ENCODE data around the gene IFNA6.
A peak's percentile ranks its signal among the peaks of the same experiment; 100 is the strongest.

The IFNA6 gene

DNA sequence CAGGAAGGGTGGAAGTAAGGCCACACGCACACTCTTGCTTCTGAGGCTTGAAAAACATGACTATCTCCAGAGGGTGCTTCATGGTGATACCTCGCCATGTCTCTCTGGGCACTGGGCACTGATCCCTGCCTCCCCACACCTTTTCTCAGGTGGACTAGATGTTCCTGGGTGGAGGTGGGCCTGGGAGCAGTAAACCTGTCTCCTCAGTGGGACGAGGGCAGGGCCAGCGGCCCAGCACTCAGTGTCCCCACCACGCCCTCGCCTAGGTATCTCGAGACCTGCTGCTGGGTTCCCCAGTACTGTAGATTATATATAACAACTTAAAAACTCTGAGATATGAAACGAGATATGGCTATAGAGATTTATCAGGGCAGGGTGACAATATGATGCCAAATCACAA is 11.6 kb upstream of the IFNA6 start:
- no peak overlapping the region for H3K9ac ChIP-seq (ENCODE audit: low read length)
- no peak overlapping the region for H3K4me3 ChIP-seq (ENCODE audit: low read depth in 1 of 2, low read length in 2 of 2)
- H3K27me3 ChIP-seq (ENCODE audit: control insufficient read depth in 1 of 2, insufficient read depth in 2 of 2, low read length in 2 of 2), result no peaks in the 10 kb centered on the region
- no peaks in the 10 kb centered on the region for H3K9me3 ChIP-seq (ENCODE audit: low read length)
- H3K27ac ChIP-seq (ENCODE audit: low read depth, low read length), result no peak overlapping the region
- H3K4me1 ChIP-seq (ENCODE audit: insufficient read depth, low read length), result no peaks in the 10 kb centered on the region
- H3K36me3 ChIP-seq (ENCODE audit: insufficient read depth, low read length), result no peaks in the 10 kb centered on the region

DNA sequence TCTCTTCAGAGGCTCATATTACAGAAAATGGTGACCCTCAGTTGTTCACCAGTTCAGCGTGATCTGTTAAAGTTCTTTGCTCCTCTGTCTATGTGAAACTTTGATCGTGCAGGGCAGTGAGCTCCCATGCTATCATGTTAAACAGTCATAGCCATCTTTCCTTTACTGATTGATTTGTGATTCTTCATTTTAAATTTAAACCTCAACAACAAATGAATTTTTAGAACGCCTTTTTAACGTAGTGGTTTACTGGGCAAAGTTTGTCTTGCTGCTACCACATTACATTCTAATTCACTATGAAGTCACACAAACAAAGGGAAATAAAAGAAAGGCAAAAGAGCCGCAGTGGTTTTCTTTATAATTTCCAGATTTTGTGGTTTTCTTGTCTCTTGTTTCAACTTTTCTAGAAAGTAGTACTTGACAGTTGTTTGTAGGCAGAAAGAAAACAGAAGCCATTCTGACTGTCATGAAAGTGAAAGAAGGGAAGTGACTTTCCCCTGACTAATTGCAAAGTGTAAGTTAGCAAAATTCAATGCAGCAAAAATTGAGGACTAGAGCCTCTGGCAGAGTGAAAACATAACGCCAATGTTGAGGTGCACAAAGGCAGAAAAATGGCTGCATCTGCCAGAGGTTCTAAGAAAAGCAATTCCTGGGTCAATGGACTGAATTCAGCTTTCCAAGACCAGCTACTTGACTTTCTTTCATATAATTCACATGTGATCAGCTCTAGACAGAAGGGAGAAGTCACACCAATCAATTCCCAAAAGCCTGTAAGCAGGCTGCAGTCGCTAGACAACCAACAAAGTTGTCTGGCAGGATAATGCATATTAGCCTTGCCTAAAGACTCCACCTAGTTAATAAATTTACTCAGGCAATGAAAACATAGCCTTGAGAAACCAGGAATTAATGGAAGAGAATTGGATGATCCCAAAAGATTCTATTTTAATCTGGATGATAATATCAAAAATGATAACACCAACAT is 7.1 kb upstream of the IFNA6 start:
- Histone ChIP-seq H3K9ac (ENCODE audit: low read length) (no peak overlapping the region), H3K27ac (ENCODE audit: low read depth, low read length) (no peak overlapping the region), H3K4me1 (ENCODE audit: insufficient read depth, low read length) (no peaks in the 10 kb centered on the region), H3K4me3 (ENCODE audit: low read depth in 1 of 2, low read length in 2 of 2) (no peak overlapping the region), H3K9me3 (ENCODE audit: low read length) (no peaks in the 10 kb centered on the region), H3K27me3 (ENCODE audit: control insufficient read depth in 1 of 2, insufficient read depth in 2 of 2, low read length in 2 of 2) (no peaks in the 10 kb centered on the region), H3K36me3 (ENCODE audit: insufficient read depth, low read length) (no peaks in the 10 kb centered on the region)

DNA sequence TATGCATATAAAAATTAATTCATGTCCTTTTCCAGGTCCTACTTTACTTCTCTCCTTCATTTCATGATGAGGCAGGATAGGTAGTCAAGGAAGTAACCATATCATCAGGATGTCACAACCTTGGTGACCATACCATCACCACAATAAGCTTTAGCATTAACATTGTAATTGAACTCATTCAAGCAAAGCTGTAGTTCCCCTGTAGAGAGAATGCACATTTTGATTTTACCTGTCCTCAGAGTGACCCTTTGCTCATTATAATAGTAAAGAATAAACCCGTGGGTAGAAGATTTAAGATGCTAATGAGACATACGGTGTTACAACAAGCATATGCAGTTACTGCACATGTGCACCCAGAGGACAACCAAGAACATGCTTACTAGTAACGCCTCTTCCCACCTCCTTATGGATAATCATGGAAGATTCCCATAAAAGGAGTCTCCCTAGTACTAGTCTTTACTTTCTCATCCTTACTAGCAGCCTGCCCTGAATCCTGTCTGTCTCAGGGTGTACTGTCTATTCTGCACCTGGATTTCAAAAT is 2.2 kb downstream of the IFNA6 start:
- H3K4me1 ChIP-seq (ENCODE audit: insufficient read depth, low read length), result no peaks in the 10 kb centered on the region
- no peak overlapping the region for H3K9ac ChIP-seq (ENCODE audit: low read length)
- H3K27me3 ChIP-seq (ENCODE audit: control insufficient read depth in 1 of 2, insufficient read depth in 2 of 2, low read length in 2 of 2), result no peaks in the 10 kb centered on the region
- H3K36me3 ChIP-seq (ENCODE audit: insufficient read depth, low read length), result no peaks in the 10 kb centered on the region
- H3K9me3 ChIP-seq (ENCODE audit: low read length), result no peaks in the 10 kb centered on the region
- no peak overlapping the region for H3K27ac ChIP-seq (ENCODE audit: low read depth, low read length)
- H3K4me3 ChIP-seq (ENCODE audit: low read depth in 1 of 2, low read length in 2 of 2), result no peak overlapping the region

DNA sequence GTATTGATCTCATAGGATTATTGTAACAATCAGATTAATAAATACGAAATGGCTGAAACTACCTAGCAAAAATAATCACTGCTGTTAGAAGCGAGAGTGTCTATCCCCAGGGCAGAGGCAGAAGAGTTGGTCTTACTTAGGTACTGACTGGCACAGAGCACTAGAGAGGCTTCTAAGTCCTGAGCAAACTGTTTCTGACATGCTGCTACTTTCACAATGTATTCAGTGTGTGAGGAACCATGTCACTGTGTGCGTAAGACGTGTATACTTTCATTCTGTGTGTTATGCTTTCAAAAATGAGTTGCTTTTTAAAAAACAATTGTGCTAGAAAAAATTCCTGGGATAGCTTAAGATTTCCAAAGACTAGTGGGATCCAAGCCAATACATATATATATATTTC is 10.0 kb downstream of the IFNA6 start:
- Histone ChIP-seq H3K4me3 (ENCODE audit: low read depth in 1 of 2, low read length in 2 of 2) (no peak overlapping the region), H3K27ac (ENCODE audit: low read depth, low read length) (no peak overlapping the region), H3K36me3 (ENCODE audit: insufficient read depth, low read length) (no peaks in the 10 kb centered on the region), H3K27me3 (ENCODE audit: control insufficient read depth in 1 of 2, insufficient read depth in 2 of 2, low read length in 2 of 2) (no peaks in the 10 kb centered on the region), H3K9me3 (ENCODE audit: low read length) (no peaks in the 10 kb centered on the region), H3K9ac (ENCODE audit: low read length) (no peak overlapping the region), H3K4me1 (ENCODE audit: insufficient read depth, low read length) (no peaks in the 10 kb centered on the region)

DNA sequence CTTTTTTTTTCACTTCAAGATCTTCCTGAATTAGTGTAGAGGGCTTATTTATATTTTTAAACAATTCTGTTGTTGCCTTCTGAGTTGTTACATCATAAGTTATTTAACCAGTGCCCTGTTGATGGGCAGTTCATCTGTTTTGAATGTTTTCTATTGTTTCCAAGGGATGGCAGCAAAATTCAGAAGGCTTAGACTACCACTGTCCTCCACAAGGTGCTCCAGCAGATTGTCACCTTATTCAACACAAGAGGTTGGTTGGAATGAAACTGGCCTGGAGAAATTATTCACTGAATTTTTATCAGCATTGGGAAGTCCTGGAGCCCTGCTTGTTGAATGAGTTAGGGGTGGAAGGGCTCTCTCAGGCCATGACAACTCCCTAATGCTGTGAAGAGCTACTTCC is 14.2 kb downstream of the IFNA6 start:
- no peaks in the 10 kb centered on the region for H3K27me3 ChIP-seq (ENCODE audit: control insufficient read depth in 1 of 2, insufficient read depth in 2 of 2, low read length in 2 of 2)
- peaks cover 8% of the 10 kb centered on the region for H3K36me3 ChIP-seq (ENCODE audit: insufficient read depth, low read length)
- H3K4me1 ChIP-seq (ENCODE audit: insufficient read depth, low read length), result peaks cover 29% of the 10 kb centered on the region
- H3K9ac ChIP-seq (ENCODE audit: low read length), result no peak overlapping the region
- no peaks in the 10 kb centered on the region for H3K9me3 ChIP-seq (ENCODE audit: low read length)
- H3K27ac ChIP-seq (ENCODE audit: low read depth, low read length), result no peak overlapping the region
- no peak overlapping the region for H3K4me3 ChIP-seq (ENCODE audit: low read depth in 1 of 2, low read length in 2 of 2)

DNA sequence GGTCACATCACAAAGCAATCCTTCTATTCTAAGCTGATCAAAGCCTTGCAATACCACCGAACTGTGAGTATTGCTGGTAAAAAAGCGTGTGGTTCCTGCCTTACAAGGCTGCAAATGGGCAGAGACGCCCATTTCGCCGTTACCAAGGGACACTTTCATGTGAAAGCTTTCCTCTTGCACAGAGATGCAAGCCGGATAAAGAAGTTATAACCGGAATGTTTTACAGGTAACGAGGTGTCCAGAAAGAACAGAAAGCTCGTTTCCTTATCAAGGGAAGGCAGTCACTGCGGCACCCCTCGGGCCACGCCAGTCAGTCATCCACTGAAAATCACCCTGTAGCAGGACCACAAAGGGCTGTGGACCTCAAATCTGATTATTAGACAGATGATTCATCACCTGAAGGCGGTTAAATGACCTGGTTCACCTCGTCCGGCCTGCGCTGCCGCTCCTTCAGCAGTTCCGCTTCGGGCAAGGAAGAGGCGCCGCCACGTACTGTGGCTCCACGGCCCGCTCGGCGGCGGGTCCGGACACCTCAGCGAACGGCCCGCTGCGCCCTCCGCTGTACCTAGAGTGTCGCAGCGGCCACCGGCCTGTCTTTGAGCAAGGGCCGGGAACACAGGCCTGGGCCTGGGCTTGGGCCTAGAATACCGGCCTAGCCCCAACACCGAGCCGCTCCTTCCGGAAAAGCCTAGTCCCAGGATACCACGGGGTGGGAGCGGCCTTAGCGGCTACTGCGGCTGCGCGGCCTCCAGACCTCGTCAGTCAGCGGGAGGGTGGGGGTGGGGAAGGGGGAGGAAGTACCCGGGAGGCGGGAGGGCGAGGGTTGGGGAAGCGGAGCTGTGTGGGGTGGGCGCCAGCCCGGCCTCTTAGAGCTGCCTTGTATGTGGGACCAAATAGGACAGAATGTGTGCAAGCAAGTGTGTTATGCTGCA is 15.7 kb downstream of the IFNA6 start, which contains the start of gene KLHL9:
Gene KLHL9, minus strand, starts transcription at position 704 of the 932 bp plus-strand sequence. Its CDS starts 545 bp downstream, at position 159.
- Histone ChIP-seq H3K9me3 (ENCODE audit: low read length) (no peaks in the 10 kb centered on the region), H3K27me3 (ENCODE audit: control insufficient read depth in 1 of 2, insufficient read depth in 2 of 2, low read length in 2 of 2) (no peaks in the 10 kb centered on the region), H3K9ac (ENCODE audit: low read length) (peak within 1 kb of the TSS; percentile 87), H3K4me3 (ENCODE audit: low read depth in 1 of 2, low read length in 2 of 2) (peak within 1 kb of the TSS; percentile 84 to 97), H3K27ac (ENCODE audit: low read depth, low read length) (peak within 1 kb of the TSS; percentile 93), H3K36me3 (ENCODE audit: insufficient read depth, low read length) (peaks cover 13% of the 10 kb centered on the region), H3K4me1 (ENCODE audit: insufficient read depth, low read length) (peaks cover 42% of the 10 kb centered on the region)

DNA sequence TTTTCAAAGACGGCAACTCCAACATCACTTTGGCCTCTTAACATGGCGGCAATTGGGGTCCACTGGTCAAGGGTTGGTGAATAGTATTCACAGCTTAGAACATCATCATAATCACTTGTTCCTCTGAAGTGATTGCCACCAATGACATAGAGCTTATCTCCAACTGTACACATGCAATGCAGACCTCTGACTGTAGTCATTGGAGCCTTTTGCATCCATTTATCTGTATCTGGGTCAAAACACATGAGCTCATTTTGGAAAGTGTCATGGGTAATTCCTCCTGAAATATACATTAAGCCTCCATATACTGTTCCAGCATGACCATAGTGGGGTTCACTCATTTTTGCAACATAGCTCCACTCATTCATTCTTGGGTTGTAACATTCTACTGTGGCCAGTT is 17.5 kb downstream of the IFNA6 start:
- H3K4me3 ChIP-seq (ENCODE audit: low read depth in 1 of 2, low read length in 2 of 2), result peak overlapping the region in 1 of 2 donors; percentile 84
- no peak overlapping the region for H3K27ac ChIP-seq (ENCODE audit: low read depth, low read length)
- no peaks in the 10 kb centered on the region for H3K27me3 ChIP-seq (ENCODE audit: control insufficient read depth in 1 of 2, insufficient read depth in 2 of 2, low read length in 2 of 2)
- H3K36me3 ChIP-seq (ENCODE audit: insufficient read depth, low read length), result peaks cover 19% of the 10 kb centered on the region
- peaks cover 51% of the 10 kb centered on the region for H3K4me1 ChIP-seq (ENCODE audit: insufficient read depth, low read length)
- peak overlapping the region; percentile 87 for H3K9ac ChIP-seq (ENCODE audit: low read length)
- no peaks in the 10 kb centered on the region for H3K9me3 ChIP-seq (ENCODE audit: low read length)

DNA sequence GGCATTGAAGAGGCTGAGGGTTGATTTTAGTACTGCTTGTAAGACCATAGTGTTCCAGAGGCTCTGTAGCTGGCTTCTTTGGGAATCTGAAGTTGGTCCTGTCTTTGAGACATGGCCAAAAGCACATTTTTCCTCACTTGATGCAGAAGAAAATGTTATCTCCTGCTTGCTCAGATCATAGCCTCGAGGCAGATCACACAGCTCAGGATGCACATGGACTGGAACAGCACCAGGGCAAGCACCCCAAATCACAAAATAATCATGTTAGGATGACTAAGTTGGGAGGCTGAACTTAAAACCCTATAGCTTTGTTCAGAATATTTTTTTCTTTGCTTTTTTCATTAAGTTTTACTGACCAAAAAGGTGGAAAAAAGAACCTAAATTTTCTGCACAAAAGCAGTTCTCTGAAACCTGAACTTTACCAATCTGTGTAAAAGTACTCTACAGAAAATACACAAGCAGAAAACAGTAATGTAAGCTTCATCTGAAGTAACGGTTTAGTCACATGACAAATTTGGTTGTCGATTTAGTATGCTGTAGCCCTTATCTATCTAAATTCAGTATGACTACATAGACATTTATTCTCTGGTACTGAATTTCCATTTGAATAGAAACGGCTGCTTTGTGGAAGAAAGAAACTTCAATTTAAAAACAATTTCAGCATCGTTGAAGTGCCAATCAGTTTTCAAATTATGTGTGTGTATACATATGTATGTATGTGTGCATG is 18.8 kb downstream of the IFNA6 start:
- H3K36me3 ChIP-seq (ENCODE audit: insufficient read depth, low read length), result peaks cover 19% of the 10 kb centered on the region
- no peaks in the 10 kb centered on the region for H3K27me3 ChIP-seq (ENCODE audit: control insufficient read depth in 1 of 2, insufficient read depth in 2 of 2, low read length in 2 of 2)
- H3K4me1 ChIP-seq (ENCODE audit: insufficient read depth, low read length), result peaks cover 60% of the 10 kb centered on the region
- H3K9me3 ChIP-seq (ENCODE audit: low read length), result no peaks in the 10 kb centered on the region
- H3K27ac ChIP-seq (ENCODE audit: low read depth, low read length), result no peak overlapping the region
- H3K9ac ChIP-seq (ENCODE audit: low read length), result peak overlapping the region; percentile 13
- H3K4me3 ChIP-seq (ENCODE audit: low read depth in 1 of 2, low read length in 2 of 2), result peak overlapping the region in 1 of 2 donors; percentile 4

DNA sequence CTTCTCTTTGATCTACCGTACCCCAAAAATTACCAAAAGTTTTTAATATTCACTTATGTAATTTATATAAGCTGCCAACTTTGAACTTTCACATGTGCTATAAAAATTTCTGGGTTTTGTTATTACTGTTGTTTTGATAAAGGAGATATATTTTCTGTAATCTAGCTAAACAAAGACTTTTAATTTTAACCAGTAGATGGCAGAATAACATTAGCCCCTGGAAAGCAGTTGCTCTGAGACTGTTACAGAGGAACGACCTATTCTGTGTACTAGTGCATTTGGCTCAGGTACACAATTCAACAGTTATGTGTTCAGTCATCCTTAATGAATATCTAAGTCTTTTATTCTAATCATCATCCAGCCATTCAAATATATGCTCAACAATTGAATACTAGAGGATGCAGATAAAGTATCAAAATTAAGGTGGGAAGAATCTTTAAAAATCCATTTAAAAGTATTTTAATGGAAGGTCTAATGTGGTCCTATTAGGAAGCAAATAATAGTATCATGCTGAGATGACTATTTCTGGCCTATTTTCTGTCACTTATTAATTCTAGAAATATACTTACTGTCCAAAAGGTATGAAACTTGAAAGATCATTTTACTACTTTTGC is 24.1 kb downstream of the IFNA6 start:
- H3K9ac ChIP-seq (ENCODE audit: low read length), result no peak overlapping the region
- H3K9me3 ChIP-seq (ENCODE audit: low read length), result no peaks in the 10 kb centered on the region
- no peaks in the 10 kb centered on the region for H3K27me3 ChIP-seq (ENCODE audit: control insufficient read depth in 1 of 2, insufficient read depth in 2 of 2, low read length in 2 of 2)
- H3K4me3 ChIP-seq (ENCODE audit: low read depth in 1 of 2, low read length in 2 of 2), result no peak overlapping the region
- H3K27ac ChIP-seq (ENCODE audit: low read depth, low read length), result no peak overlapping the region
- H3K4me1 ChIP-seq (ENCODE audit: insufficient read depth, low read length), result peaks cover 35% of the 10 kb centered on the region
- H3K36me3 ChIP-seq (ENCODE audit: insufficient read depth, low read length), result peaks cover 29% of the 10 kb centered on the region

DNA sequence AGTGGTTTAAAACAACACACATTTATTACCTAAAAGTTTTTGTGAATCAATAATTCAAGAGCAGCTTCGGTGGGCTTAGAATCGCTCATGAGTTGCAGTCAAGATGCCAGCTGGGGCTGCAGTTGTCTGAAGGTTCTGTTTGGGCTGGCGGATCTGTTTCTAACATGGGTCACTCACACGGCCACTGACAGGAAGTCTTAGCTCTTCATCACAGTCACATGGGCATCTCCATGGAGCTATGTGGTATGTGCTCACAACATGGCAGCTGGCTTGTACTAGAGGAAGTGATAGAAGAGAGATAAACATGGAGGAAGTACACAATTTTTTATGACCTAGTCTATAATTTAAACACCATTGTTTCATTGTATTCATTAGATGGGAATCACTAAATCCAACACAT is 26.6 kb downstream of the IFNA6 start:
- Histone ChIP-seq H3K27me3 (ENCODE audit: control insufficient read depth in 1 of 2, insufficient read depth in 2 of 2, low read length in 2 of 2) (no peaks in the 10 kb centered on the region), H3K9ac (ENCODE audit: low read length) (no peak overlapping the region), H3K27ac (ENCODE audit: low read depth, low read length) (no peak overlapping the region), H3K4me3 (ENCODE audit: low read depth in 1 of 2, low read length in 2 of 2) (no peak overlapping the region), H3K36me3 (ENCODE audit: insufficient read depth, low read length) (peaks cover 23% of the 10 kb centered on the region), H3K4me1 (ENCODE audit: insufficient read depth, low read length) (peaks cover 15% of the 10 kb centered on the region), H3K9me3 (ENCODE audit: low read length) (no peaks in the 10 kb centered on the region)
